Ramos (cell line): Measurements from ENCODE around the gene CNBP.
"Not testable (repeated sequence)": the region's sequence is repeated elsewhere in the genome, so short reads cannot be mapped to it uniquely, and the experiment has no call there.

Experiments used
- in situ Hi-C: fragments of 300-500 bp; cut with MboI; formaldehyde crosslinking; loops from one replicate; pipeline ENCODE4 v1.14.3; 2022; ENCODE audit warnings: low sequenced_read_pairs; ENCODE audit not compliant: unreplicated experiment

Gene CNBP

DNA sequence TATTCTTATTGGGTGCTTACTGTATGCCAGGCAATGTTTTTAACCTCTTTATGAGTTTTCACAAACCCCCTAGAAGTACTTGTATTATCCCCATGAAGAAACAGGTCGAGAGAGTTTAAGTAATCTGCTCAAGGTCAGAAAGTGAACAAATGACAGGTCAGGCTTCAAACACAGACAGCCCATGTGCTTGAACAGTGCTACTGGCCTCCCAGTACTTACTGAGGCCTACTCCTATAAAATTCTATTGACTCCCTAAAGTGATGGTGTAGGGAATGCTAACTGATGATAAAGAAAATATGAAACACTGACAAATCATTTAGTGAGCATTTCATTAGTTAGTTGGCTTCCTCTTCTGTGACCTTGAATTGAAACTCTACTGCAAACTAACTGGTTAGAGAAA, 4.2 kb upstream of the CNBP start:
- in situ Hi-C loops = no loop called here

DNA sequence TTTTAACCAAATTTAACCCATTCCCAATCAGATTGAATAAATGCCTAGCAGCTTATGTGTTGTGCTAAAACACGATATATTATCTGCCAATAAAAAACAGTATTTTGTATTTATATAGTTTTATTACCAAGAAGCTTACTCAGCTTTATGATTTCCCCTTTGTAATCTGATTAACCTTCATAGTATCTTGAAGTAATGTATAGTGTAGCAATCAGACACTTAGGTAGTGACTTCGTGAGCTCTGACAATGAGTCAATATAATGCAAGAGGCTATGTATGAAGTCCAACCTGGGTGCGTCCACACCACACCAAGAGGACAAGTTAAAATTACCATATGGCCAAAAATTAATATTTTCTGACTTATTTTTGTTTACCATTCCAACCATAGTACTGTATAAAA, 2.1 kb upstream of the CNBP start:
- in situ Hi-C loops = no loop called here

DNA sequence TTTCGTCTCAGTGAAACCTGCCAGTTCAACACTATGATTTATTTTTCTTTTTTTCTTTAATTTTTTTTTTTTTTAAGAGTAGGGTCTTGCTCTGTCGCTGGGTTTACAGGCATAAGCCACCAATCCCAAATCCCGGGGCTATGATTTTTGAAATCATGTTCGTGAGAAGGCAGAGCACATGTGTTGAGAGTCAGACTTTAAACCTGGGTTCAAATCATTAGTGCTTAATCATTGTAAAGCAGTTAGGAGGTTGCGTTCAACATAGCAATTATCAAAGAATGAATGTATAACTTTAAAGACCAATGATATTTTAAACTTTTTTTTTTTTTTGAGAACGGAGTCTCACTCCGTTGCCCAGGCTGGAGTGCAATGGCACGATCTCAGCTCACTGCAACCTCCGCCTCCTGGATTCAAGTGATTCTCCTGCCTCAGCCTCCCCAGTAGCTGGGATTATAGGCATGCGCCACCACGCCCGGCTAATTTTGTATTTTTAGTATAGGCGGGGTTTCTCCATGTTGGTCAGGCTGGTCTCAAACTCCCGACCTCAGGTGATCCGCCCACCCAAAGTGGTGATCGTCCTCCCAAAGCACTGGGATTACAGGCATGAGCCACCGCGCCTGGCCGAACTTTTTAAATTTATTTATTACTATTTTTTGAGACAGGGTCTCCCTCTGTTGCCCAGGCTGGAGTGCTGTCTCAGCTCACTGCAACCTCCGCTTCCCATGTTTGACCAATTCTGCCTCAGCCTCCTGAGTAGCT, 1.3 kb upstream of the CNBP start:
- in situ Hi-C loops = not testable (repeated sequence)

DNA sequence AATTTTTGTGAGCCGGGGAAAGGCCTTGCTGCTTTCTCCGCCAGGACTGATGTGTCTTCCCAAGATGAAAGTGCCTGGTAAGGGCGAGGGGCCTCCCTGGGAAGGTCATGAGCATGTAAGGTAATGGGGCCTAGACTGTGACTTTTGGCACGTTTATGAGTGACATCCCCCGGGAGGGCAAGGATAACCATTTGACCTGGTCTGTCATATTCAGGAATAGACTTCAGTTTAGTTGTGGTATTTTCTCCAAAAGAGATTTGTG, 631 bp upstream of the CNBP start:
- in situ Hi-C loops = no loop called here

DNA sequence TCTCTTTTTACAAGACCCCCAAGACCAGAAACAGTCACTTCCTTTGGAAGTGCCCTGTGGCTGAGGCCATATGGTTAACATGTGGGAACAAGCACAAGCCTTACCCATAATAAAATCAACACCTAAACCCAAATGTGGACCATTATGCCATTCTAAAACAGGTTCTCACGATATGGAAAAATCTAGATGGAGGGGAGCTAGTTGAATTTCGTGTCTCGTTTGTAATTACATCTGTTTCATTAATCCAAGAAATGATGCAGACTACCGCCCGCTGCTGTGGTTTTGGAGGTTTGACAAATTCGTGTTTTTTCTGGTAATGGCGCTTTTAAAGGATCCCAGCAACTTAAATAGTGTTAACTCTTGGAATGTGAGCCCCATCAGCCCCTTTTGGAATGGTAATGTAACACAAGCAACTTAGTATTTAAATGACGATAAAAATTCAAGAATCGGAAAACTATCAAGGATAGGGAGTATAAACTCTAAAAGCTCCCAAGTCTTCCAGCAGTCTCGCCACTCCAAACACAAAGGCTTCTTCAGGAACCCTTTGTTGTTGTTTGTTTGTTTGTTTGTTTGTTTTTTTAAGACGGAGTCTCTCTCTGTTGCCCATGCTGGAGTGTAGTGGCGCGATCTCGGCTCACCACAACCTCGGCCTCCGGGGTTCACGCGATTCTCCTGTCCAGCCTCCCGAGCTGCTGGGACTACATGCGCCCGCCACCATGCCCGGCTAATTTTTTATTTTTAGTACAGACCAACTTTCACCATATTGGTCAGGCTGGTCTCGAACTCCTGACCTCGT, 1.1 kb downstream of the CNBP start:
- in situ Hi-C loops = no loop called here

DNA sequence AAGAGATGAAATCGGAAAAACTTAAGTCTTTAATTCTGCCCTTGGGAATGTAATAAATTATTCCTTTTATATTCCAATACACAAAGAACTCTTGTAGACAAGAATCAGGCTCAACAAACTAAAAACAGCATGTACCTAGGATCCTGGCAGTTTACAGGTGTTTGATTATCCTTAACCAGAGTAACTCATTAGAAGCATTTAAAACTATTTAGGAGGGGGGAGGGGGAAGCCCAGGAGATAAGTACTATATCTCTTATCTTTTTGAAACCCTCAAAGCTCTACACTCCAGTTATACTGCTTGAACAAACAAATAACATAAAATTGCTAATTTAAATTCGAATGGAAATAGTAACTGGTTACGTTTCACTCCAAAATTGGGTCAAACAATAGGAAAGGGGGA, 1.9 kb downstream of the CNBP start:
- in situ Hi-C loops = no loop called here

DNA sequence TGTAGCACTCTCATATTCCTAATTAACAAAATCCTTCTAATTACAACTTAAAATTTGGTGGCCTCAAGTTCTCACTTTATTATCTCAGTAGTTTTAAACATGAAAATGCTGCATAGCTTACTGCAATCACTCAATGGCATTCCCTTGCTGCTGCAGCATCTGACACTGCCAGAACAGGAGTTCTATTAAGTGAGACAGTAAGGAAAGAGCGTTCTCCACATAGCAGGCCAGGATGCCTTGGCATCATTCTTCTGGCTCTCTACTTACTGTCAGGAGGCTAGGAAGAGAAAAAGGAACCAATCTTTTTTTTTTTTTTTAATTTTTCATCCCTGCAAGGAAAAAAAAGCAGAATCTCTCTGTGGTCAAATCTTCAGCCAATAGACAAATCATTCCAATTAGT, 3.2 kb downstream of the CNBP start:
- in situ Hi-C loops = no loop called here

DNA sequence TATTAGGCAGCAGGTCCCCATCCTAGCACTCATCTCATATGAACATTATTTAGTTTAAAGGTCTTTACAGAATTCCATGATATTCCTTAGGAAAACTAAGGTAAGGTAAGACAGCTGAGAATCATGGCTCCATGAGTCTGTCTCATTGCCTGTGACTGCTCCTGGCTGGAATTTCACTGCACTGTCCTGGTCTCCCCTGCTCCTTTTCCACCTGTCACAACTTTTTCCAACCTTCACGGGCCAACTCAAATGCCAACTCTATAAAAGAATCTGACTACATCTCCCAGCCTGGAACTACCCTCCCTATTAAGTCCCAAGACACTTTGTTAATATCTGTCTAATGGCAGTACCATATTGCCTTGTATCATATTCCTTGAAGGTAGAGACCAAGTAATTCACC, 7.6 kb downstream of the CNBP start:
- in situ Hi-C loops = no loop called here

DNA sequence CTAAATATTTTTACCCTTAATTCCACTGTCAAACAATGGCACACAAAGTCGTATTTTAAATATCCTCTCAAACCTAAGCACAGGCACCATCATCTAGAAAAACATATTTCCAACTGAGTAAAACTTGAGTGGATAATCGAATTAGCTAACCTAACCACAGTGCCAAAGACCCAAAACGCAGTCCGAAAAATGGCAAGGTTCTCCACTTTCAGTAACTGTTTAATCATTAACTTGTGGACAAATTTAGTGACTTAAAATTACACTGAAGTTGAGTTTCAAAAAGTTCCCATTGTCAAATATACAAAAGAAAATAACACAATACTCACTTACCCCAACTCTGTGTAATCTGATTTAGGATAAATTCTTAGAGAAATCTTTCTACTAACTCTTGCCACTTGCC, 10.0 kb downstream of the CNBP start:
- in situ Hi-C loops = no loop called here

DNA sequence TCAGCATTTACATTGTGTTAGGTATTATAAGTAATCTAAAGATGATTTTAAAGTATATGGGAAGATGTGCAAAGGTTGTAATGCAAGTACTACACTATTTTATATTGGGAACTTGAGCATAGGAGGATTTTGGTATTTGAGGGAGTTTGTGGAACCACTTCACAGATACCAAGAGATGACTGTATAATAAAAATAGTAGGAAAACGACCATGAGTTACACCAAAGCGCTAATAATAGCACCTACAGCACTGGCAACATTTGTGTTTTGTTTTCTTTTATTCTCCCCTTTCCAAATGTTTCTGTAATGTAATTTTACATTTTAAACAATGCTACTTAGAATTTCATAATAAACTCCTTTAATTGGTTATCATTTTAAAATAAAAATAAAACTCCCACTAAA, 10.5 kb downstream of the CNBP start:
- in situ Hi-C loops = no loop called here

DNA sequence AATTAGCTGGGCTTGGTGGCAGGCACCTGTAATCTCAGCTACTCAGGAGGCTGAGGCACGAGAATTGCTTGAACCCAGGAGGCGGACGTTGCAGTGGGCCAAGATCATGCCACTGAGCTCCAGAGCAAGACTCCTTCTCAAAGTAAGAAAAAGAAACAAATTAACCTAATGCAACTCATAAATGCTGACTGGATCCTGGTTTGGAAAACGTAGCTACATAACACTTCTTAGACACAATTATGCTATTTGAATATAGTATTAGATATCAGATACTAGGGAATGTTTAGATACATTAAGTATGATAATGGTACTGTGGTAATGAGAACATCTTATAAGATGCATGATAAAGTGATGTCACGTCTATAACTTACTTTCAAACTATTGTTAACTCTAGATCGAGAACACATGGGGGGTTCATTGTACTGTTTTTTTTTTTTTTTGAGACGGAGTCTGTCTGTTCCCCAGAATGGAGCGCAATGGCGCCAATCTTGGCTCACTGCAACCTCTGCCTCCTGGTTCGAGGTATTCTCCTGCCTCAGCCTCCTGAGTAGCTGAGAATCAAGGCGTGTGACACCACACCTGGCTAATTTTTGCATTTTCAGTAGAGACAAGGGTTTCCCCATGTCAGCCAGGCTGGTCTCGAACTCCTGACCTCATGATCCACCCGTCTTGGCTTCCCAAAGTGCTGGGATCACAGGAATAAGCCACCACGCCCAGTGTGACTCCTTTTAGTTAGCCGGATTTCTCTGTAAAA, 16.9 kb downstream of the CNBP start:
- in situ Hi-C loops = no loop called here

DNA sequence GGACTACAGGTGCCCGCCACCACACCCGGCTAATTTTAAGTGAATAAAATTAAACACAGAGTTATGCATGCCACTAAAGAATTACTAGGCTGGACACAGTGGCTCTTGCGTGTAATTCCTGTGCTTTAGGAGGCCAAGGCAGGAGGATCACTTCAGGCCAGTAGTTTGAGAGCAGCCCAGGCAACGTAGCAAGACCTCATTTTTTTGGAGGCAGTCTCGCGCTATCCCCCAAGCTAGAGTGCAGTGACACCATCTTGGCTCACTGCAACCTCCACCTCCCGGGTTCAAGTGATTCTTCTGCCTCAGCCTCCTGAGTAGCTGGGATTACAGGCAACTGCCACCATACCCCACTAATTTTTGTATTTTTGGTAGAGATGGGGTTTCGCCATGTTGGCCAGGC, 18.1 kb downstream of the CNBP start:
- in situ Hi-C loops = not testable (repeated sequence)

DNA sequence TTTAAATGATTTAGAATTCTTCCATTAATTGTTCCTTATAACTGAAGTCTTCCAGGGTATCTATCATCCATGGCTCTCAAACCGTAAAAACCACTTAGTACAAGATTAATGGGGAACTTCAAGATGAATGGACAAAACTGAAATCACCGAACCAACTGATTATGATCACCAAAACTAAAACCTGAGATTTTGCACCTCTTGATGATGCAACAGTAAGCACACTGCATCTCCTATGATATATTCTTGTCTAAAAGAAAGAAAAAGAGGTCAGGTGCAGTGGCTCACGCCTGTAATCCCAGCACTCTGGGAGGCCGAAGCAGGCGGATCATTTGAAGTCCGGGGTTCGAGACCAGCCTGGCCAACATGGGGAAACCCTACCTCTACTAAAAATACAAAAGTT, 19.2 kb downstream of the CNBP start:
- in situ Hi-C loops = no loop called here

DNA sequence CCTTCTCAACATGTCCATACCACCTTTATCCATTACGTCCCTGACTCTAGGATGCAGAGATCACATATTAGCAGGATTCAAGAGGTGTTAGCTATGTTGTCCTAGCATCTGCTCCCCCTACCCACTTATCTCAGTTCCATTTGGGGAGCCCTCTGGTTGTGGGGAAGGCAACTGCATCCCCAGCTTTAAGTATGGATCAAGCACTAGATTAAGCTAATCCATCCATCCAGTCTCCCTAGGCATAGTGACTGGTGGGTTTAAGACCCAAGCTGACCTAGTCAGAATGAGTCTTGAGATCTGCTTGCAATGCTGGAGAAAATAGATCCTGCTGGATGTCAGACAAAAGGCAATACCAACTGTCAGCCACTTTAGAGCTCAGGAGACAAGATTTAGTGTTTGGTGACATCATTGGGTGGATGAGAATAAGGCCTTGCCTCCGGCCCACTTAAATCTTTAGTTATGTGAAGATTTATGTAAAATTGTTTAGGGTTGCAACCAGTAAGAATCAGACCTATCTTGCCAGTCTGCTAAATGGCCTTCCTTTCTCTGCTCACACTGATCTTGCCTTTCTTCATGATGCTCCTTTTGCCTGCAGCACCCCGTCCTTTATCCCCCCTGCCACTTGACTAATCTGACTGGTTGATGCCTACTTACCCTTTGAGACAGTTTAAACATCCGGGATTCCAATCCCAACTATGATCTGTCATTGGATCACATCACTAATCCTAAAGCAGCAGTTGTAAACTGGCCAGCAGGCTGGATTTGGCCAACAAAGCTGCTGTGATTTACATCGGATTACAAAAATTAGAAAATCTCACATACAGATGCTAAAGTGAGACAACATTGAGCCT, 20.7 kb downstream of the CNBP start:
- in situ Hi-C loops = no loop called here

DNA sequence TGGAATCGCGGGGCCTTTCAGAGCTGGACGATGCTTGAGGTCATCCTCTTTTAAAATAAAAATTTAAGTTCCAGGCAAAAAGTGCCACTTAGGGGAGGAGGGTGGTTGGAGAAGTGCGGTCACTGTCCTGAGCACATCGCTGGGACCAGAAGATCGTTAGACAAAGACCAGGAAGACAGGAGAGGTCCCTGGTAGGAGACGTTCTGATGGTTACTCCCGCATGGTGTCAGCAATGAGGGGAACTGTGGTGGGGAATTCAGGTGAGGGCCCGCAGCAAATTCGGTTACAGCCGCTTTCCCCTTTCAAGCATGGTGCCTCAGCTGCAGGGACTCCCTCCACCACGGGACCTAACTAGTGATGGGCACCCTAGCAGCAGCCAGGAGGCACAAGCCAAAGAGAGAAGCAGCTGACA, 21.8 kb downstream of the CNBP start:
- in situ Hi-C loops = no loop called here

DNA sequence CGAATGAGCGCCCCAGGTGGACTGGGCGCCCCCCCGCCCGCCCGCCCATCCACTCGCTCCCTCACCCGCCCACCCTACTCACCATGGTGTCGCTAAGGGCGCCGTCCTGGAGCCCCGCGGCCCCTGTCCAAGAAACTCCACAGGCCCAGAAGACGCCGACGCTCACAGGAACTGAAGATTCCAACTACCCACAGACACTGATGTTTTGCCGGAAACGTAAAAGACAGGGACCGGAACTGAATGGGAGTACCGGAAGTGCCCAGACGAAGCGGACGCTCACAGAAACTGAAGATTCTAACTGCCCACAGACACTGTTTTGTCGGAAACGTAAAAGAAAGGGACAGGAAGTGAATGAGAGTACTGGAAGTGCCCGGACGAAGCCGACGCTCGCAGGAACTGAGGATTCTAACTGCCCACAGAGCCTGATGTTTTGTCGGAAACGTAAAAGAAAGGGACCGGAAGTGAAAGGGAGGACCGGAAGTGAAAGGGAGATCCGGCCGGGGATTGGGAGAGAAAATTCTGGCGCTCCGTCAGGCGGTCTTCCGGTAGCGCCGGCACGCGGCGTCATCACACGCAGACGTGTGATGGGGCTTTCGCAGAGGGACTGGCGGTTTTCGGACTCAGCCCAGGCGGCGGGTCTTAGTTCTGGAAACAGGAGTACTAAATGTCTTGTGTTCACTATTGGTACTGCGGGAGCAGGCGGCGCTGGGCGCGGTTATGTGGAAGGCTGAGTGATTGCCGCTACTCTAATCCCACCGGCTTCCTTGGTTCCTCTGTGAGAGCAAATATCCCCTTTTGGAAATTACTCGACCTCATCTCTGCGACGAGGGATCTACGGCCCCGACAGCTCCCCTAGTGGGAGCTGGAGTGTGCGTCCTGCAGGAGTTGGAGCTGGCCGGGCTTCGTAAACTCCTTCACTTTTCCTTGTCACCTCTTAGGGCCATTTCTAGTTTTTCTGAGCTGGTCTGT, 22.5 kb downstream of the CNBP start, which contains the start of gene ISY1:
Gene ISY1 (minus strand): TSS at position 173 of the 969 bp plus-strand sequence. CDS start 88 bp downstream, at position 85.
- in situ Hi-C loops = no loop called here

DNA sequence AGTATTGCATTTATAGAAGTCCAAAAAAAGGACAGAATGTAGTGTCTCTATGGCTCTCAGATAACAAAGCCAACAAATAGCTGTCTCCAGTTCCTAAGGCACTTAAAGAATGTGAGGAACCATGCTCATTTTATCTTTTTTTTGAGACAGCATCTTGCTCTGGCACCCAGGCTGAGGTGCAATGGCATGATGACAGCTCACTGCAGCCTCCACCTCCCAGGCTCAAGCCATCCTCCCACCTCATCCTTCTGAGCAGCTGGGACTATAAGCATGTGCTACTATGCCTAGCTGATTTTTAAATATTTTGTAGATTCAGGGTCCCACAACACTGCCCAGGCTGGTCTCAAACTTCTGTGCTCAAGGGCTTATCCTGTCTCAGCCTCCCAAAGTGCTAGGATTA, 38.9 kb downstream of the CNBP start:
- in situ Hi-C loops = no loop called here

DNA sequence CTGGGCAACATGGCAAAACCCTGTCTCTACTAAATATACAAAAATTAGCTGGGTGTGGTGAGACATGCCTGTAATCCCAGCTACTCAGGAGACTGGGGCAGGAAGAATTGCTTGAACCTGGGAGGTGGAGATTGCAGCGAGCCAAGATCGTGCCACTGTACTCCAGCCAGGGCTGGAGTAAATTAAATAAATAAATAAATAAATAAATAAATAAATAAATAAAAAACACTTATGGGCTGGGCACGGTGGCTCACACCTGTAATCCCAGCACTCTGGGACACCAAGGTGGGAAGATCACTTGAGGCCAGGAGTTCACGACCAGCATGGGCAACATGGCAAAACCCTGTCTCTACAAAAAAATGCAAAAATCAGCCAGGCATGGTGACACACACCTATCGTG, 42.7 kb downstream of the CNBP start:
- in situ Hi-C loops = not testable (repeated sequence)

DNA sequence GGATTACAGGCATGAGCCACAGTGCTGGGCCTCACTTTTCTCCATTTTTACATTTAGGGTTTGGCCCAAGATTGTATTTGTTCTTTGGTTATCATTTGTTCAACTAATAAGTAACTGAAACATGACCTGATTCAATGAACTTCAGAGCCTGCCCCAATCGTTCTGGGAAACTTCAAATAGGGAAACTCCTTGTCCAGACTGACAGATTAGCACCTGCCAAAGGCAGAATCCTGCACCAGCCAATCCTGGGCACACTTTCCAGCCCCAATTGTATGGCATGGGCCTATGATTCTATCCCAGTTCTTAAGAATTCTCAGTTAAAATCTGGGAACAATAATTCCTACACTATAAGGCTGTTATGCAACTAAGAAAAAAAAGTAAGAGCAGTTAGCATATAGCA, 43.8 kb downstream of the CNBP start:
- in situ Hi-C loops = no loop called here
